HG03103 (cell line): ENCODE measurements around the gene FZR1.
"Not testable (repeated sequence)": the region's sequence is repeated elsewhere in the genome, so short reads cannot be mapped to it uniquely, and the experiment has no call there.

Source experiments
- ATAC-seq: cut with Tn5 transposase; IDR thresholded peaks from one replicate; pipeline ENCODE4 v1.9.1; 2021; ENCODE audit warnings: low read depth; ENCODE audit not compliant: unreplicated experiment

Gene FZR1

DNA sequence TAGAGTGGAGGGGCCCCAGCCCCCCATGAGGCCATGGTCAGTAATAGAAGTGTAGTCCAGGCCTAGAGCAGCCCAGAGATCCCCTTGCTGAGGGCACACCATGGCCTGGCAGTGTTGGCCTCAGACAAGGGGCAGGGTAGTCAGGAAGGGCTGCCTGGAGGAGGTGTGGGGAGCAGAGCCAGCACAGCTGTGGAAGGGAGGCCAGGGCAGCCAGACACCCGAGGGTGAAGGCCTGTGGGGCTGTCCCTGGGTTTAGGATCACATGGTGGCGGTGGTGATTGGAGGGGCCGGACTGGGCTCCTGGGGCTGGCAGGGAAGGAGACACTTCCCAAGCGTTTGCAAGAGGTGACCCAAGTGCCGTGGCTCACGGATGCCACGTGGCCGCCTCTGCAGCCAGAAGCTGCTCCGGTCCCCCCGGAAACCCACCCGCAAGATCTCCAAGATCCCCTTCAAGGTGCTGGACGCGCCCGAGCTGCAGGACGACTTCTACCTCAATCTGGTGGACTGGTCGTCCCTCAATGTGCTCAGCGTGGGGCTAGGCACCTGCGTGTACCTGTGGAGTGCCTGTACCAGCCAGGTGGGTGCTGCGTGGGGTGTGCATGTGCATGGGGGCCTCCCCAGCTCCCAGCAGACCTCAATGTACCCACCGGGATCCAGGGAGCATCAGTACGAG lies 21.3 kb downstream of the FZR1 start:
- no peak for ATAC-seq

GRCh38 chr19:3528080-3528479 lies 22.0 kb downstream of the FZR1 start:
- ATAC-seq: no peak

DNA sequence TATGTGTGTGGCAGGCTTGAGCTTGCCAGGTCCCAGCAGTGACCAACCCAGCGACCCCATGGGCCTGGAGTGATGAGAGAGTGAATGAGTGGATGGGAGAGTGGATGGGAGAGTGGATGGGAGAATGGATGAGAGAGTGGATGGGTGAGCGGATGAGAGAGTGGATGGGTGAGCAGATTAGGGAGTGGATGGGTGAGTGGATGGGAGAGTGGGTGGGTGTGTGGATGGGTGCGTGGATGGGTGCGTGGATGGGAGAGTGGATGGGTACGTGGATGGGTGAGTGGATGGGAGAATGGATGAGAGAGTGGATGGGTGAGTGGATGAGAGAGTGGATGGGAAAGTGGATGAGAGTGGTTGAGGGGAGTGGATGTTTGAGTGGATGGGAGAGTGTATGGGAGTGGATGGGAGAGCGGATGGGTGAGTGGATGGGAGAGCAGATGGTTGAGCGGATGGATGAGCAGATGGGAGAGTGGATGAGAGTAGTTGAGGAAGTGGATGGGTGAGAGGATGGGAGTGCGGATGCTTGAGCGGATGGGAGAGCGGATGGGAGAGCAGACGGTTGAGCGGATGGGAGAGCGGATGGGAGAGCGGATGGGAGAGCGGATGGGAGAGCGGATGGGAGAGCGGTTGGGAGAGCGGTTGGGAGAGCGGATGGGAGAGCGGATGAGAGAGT lies 22.6 kb downstream of the FZR1 start:
- ATAC-seq: no peak

DNA sequence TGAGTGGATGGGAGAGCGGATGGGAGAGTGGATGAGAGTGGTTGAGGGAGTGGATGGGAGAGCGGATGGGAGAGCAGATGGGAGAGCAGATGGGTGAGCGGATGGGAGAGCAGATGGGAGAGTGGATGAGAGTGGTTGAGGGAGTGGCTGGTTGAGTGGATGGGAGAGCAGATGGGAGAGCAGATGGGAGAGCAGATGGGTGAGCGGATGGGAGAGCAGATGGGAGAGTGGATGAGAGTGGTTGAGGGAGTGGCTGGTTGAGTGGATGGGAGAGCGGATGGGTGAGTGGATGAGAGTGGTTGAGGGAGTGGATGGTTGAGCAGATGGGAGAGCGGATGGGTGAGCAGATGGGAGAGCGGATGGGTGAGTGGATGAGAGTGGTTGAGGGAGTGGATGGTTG lies 23.2 kb downstream of the FZR1 start:
- ATAC-seq: not testable (repeated sequence)

DNA sequence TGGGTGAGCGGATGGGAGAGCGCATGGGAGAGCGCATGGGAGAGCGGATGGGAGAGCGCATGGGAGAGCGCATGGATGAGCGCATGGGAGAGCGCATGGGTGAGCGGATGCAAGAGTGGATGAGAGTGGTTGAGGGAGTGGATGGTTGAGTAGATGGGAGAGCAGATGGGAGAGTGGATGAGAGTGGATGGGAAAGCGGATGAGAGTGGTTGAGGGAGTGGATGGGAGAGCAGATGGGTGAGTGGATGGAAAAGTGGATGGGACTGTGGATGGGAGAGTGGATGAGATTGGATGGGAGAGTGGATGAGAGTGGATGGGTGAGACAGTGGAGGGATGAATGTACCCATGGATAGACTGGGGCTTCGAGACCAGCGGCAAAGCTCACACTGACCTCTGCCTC lies 24.3 kb downstream of the FZR1 start:
- ATAC-seq: no peak

DNA sequence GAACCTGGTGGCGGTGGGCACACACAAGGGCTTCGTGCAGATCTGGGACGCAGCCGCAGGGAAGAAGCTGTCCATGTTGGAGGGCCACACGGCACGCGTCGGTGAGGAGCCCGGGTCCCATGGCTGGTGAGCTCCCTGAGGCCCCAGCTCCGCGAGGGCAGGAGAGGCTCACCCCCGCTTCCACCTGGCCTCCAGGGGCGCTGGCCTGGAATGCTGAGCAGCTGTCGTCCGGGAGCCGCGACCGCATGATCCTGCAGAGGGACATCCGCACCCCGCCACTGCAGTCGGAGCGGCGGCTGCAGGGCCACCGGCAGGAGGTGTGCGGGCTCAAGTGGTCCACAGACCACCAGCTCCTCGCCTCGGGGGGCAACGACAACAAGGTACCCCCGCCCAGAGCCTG lies 25.6 kb downstream of the FZR1 start:
- ATAC-seq: no peak

DNA sequence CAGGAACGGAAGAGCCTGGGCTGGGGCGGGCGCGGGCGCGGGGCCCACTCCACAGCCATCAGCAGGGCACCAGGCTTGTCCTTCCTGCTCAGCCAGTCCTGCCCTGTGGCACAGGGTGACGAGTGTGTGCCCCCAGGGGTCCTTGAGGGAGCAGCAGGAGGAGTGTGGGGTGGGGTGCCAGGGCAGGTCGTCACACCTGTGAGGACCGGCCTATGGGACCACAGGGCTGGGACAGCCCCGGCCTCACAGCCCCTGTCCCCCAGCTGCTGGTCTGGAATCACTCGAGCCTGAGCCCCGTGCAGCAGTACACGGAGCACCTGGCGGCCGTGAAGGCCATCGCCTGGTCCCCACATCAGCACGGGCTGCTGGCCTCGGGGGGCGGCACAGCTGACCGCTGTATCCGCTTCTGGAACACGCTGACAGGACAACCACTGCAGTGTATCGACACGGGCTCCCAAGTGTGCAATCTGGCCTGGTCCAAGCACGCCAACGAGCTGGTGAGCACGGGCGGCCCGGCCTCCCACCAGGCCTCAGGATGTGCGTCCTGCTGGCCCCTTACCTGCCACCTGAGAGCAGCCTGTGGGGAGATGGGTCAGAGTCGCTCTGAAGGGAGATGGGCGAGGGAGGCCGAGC lies 26.2 kb downstream of the FZR1 start:
- ATAC-seq: no peak

DNA sequence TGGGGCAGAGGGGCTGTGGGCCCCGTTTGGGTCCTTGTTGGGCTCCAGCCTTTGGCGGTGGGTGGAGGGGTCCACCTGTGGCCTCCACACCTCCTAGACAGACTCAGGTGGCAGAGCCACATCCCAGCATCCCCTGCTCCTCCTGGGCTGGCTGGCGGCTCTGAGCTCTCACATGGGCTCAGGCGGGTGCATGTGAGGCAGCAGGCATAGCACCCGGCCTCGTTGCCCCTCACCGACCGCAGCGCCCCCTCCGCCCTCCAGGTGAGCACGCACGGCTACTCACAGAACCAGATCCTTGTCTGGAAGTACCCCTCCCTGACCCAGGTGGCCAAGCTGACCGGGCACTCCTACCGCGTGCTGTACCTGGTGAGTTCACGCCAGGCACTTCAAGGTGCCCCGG lies 26.9 kb downstream of the FZR1 start:
- ATAC-seq: no peak

DNA sequence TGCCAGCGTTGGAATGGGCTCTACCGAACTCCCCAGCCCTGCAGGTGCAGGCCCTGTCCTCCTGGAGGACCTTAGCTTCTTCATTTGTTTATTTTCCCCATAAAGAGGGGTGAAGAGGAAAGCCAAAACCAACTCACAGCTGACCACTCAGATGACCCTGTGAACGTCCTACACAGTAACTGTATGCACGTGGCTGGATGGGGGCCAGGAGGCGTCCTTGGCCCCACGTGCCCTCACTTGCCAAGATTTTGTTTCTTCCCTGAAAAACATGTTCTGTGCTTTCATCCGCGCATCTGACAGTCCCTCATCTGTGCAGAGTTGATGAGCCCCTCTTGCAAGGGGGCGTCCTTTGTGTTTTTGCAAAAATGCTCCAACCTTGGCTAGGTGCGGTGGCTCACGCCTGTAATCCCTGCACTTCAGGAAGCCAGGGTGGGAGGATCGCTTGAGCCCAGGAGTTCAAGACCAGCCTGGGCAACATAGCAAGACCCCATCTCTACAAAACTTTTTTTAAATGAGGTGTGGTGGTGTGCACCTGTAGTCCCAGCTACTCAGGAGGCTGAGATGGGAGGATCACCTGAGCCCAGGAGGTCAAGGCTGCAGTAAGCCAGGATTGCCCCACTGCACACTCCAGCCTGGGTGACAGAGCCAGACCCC lies 27.6 kb downstream of the FZR1 start:
- ATAC-seq: no peak

GRCh38 chr19:3534375-3535234 lies 28.5 kb downstream of the FZR1 start:
- no peak for ATAC-seq

DNA sequence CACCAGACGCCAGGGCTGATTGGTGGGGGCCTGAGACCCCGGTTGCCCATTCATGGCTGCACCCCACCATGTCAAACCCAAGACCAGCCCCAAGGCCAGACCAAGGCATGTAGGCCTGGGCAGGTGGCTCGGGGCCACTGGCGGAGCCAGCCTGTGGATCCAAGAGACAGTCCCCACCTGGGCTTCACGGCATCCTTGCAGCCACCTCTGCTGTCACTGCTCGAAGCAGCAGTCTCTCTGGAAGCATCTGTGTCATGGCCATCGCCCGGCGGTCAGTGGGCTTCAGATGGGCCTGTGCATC lies 29.1 kb downstream of the FZR1 start:
- ATAC-seq: no peak

DNA sequence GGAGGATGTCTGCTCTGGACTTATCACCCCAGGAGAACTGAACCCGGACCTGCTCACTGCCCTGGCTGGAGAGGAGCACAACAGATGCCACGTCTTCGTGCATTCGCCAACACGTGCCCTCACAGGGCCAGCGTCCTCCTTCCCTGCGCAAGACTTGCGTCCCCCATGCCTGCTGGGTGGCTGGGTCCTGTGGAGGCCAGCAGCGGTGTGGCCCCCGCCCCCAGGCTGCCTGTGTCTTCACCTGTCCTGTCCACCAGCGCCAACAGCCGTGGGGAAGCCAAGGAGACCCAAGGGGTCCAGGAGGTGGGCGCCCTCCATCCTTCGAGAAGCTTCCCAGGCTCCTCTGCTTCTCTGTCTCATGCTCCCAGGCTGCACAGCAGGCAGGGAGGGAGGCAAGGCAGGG lies 29.5 kb downstream of the FZR1 start:
- no peak for ATAC-seq

DNA sequence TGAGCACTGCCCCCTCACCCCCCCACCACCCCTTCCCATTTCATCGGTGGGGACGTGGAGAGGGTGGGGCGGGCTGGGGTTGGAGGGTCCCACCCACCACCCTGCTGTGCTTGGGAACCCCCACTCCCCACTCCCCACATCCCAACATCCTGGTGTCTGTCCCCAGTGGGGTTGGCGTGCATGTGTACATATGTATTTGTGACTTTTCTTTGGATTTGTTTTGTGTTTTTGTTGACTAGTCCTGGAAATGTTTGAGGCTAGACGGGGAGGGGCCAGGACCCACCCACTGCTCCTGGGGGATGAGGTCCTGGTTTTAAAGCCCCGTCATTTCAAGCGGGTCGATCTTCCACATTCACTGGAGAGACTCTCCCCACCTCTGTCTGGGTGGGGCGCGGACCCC lies 29.9 kb downstream of the FZR1 start:
- ATAC-seq: no peak

GRCh38 chr19:3536429-3537100 lies 30.5 kb downstream of the FZR1 start:
- ATAC-seq: no peak

DNA sequence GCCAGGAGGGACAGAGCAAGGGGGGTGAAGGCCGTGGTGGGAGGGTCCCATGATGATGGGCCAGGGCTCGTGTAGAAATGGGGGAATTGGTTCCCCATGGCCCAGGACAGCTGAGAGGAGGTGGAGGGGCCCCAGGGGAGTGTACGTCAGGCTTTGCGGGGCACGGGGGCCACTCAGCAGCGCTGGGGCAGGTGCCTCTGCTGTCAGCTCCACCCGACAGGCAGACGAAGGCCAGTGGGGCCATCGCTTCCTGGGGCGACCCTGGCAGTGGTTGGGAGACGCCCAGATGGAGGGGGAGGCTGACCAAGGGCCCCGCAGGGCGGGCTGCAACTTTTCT lies 31.0 kb downstream of the FZR1 start:
- no peak for ATAC-seq

- ATAC-seq: no peak
Observed at GRCh38 chr19:3537438-3538240, 31.5 kb downstream of the FZR1 start.

DNA sequence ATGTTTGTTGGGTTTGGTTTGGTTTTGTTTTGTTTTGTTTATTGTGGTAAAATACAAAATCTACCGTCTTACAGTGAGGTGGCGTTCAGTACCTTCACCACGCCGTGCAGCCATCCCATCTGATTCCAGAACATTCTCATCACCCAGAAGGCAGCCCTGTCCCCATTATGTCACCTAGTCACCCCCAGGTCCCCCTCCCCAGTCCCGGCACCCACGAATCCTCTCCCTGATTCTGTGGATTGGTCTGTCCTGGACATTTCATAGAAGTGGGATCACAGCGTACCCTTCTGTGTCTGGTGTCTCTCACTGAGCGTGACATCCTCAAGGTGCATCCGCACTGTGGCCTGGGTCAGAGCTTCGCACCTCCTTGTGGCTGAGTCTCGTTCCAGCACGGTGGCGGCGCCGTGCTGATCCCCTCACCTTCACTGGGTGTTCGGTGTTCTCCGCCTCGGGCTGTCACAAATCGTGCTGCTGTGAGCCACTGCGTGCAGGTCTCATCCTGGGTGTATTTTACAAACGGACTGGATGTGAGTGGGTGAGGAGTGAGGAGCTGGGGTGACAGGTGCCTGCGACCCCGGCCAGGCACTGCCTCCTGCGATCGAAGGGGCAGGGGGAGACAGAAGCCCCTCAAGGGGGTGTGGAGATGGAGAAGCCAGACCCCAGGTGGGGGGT lies 32.3 kb downstream of the FZR1 start:
- ATAC-seq: no peak

- no peak for ATAC-seq
Observed at GRCh38 chr19:3538965-3539755, 33.0 kb downstream of the FZR1 start, which contains the start of gene TEKTIP1. Gene TEKTIP1 (plus strand): TSS chr19:3539174. CDS start chr19:3539178, 4 bp downstream.
